SIG-M5 treated with dmso at 0.1 percent for 504 hours (cell line): ENCODE data around the gene SNX25.
"Not testable (repeated sequence)": the region's sequence is repeated elsewhere in the genome, so short reads cannot be mapped to it uniquely, and the experiment has no call there.

Experiments used
- DNase-seq: peaks from one replicate; lab custom pipeline; 2025; ENCODE audit not compliant: unreplicated experiment; lab: John Stamatoyannopoulos, UW

SNX25 gene

GRCh38 chr4:185229021-185229818, 19.8 kb downstream of the SNX25 start:
- DNase-seq, result no peak

DNA sequence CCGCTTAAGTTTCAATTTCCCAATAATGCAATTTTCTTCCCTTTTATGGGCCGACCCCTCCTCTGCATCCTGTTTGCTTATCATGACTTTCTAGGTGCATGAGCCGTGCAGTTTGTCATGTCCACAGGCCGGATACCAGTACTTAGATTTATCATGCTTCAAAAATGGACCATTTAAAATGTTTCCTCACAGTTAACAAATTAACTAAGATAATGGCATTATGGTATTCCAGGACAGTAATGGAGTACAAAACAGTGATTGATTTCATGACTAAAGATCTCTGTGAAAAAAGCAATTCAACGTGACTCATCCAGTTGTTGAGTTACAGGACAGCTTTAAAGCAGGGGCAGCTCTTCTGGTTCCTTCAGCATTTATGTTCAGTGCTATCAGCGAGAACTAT, 23.0 kb downstream of the SNX25 start:
- no peak for DNase-seq

DNA sequence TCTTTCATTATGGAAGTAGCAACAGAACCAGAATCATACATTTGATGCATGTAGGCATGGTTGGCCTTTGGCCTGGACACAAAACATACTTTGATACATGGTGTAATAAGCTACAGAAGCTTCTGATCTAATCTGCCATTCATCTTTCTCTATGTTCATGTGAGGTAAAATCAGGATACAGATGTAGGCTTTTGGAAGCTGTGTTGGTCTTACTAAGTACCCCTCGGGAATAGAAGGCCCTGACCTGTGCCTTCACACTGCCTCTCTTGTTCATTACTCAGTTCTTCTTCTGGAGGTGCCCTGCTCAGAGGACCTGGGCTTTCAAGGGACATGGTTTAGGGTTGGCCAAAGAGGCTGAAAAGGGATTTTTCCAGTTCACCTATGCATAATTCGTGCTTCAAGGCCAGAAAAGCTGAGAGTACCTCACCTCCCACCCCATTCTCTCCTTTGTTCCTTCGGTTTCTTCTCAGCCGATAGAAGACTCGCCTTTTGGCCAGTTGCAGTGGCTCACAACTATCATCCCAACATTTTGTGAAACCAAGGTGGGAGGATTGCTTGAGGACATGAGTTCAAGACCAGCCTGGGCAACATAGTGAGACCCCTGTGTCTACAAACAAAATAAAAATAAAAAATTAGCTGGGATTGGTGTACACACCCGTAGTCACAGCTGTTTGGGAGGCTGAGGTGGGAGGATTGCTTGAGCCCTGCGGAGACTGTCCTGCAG, 25.9 kb downstream of the SNX25 start:
- no peak for DNase-seq

DNA sequence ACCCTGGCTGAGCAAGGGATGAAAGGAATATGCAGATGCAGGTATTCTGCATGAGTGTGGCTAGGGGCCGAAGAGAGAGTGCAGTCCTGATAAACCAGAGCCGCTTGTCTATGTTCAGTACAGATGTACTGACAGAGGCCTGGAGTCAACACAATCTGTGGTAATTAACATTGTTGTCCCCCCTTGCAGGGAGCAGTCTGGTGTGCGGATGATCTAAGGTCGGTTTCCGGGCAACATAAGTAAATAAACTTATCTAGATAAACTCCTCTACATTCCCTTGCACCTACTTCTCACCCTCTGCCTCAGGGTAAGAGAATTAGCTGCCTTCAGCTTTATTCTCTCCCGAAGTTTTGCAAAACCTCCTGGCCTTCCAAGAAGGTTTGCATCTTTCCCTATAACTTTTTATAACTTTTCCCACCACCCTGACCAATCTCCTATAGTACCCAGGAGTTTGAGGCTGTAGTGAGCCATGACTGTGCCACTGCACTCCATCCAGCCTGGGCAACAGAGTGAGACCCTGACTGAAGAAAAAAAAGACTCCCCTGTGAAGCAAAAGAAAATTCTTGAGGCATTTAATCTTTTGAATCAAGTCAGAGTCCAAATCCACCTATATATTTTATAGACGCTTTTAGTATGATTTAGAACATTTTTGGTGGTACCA, 26.6 kb downstream of the SNX25 start:
- no peak for DNase-seq

DNA sequence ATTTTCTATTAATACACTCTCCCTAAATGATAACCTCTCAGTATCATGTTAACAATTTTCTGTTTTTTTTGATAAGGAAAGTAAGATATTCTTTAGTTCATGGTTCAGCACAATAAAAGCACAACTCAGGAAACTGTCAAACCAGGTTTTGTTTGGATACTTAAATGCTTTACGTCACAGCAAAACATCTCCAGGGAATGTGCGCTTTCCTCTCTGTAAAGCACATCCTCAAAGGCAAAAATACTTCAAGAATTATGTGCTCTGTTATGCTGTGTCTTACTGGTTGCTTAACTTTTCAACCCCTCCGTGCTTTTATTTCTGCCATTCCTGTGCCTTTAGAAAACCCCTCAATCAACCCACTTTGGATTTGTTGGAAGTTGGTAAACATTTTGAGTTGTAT, 27.8 kb downstream of the SNX25 start:
- DNase-seq, result no peak

GRCh38 chr4:185238215-185238681, 28.9 kb downstream of the SNX25 start:
- DNase-seq, result no peak

DNA sequence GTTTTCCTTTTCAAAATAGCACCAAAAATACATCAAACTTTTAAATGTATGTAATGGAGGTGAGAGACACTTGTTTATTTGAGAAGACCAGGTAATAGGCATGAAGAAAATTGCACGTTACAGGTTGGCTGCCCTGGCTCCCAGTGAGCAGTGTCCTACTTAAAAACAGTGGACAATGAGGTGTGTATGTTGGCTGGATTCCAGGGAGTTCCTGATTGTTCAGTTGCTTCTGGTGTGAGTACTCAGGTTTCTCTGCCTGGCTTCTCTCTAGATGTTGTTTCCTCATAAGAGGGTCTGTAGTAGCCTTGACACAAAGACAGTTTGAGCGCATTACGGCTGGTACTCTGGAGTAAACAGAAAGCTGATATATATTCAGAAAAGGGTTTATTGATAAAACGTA, 29.4 kb downstream of the SNX25 start:
- DNase-seq, result no peak

DNA sequence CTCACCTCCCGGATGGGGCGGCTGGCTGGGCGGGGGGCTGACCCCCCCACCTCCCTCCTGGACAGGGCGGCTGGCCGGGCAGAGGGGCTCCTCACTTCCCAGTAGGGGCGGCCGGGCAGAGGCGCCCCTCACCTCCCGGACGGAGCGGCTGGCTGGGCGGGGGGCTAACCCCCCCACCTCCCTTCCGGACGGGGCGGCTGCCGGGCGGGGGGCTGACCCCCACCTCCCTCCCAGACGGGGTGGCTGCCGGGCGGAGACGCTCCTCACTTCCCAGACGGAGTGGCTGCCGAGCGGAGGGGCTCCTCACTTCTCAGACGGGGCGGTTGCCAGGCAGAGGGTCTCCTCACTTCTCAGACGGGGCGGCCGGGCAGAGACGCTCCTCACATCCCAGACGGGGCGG, 31.1 kb downstream of the SNX25 start:
- not testable (repeated sequence) for DNase-seq

DNA sequence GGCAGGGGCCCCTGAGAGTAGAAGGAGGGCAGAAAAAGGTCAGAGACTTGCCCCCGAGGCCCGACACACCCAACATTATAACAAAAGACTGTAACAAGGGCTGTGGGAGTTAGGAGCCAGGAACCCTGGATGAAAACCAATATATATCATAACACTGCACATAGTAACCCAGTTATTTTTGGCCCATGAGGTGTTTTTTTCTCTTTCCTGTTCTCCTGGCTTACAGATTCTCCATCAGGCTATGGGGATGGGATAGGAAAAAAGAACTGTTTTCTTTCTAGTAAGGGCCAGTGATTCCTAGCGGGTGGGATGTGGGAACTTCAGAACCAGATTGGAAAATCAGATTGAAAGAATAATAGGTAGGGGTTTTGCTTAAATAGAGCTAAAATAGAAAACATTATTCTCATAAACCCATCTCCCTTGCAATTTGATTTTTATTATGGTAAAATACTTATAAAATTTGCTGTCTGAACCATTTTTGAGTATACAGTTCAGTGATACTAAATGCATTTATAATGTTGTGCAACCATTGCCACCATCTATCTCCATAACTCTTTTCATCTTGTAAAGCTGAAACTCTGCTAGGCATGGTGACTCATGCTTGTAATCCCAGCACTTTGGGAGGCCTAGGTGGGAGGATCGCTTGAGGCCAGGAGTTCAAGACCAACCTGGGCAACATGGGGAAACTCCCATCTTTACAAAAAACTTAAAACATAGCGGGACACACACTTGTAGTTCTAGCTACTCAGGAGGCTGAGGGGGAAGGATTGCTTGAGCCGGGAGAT, 33.5 kb downstream of the SNX25 start:
- DNase-seq, result no peak

DNA sequence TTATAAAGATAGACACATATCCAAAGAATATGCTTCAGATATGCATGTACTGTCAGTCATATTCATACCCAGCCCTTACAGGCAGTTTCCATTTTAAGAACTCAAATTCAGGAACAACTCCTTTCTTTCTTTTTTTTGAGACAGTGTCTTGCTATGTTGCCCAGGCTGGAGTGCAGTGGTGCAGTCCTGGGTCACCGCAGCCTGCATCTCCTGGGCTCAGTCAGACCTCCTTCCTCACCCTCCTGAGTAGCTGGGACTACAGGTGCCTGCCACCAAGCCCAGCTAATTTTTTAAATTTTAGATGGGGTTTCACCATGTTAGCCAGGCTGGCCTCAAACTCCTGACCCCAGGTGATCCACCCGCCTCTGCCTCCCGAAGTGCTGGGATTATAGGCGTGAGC, 34.5 kb downstream of the SNX25 start:
- DNase-seq, result no peak

GRCh38 chr4:185244763-185245162, 35.4 kb downstream of the SNX25 start:
- no peak for DNase-seq

- DNase-seq, result no peak
Observed at GRCh38 chr4:185246453-185246852, 37.1 kb downstream of the SNX25 start.

- no peak for DNase-seq
Observed at GRCh38 chr4:185247151-185247550, 37.8 kb downstream of the SNX25 start.

DNA sequence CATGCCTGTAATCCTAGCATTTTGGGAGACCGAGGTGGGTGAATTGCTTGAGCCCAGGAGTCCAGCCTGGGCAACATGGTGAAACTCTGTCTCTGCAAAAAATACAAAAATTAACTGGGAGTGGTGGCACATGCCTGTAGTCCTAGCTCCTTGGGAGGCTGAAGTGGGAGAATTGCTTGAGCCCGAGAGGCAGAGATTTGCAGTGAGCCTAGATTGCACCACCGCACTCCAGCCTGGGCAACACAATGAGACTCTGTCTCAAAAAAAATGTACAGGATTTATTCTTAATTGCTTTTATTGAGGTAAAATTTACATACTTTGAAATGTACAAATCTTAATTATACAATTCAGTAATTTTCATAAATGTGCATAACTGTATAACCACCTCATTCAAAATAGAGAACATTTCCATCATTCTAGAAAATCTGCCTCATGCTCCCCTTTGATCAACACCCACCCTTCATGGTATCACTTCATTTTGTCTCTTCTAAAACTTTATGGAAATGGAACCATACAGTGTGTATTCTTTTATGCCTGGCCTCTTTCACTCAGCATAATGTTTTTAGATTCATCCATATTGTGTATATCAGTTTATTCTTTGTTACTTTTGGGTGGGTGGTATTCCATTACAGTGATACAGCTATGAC, 39.1 kb downstream of the SNX25 start:
- no peak for DNase-seq

GRCh38 chr4:185249105-185249504, 39.7 kb downstream of the SNX25 start:
- DNase-seq, result no peak

- DNase-seq, result no peak
Observed at GRCh38 chr4:185254434-185254833, 45.0 kb downstream of the SNX25 start.

DNA sequence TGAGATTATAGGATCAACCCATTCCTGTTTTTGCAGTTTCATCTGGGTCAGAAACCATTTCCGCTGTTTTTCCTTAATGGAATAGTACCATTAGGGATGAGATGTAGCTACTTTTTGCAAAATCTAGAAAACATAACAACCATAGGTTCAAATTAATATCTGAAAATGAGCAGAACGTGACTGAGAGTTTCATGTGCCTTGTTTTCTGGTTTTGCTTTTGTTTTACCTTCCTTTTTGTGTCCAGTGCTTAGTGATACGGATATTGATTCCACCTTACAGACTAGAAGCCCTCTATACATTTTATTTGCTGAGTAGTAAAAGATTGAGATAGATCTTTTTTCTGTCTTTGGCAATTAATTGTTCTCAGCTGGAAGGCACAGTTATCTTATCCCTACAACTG, 46.5 kb downstream of the SNX25 start:
- no peak for DNase-seq

DNA sequence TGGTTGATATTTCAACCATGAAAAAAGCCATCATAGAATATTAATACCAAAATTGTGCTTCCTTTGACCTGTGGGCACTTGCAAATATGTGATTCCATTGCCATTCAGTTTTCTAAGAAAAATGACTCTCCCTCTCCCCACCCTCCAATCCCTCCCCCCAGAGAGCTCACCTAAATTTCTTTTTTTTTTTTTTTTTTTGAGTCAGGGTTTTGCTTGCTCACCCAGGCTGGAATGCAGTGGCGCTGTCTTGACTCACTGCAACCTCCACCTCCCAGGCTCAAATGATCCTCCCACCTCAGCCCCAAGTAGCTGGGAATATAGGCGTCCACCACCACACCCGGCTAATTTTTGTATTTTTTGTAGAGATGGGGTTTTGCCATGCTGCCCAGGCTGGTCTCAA, 47.0 kb downstream of the SNX25 start:
- DNase-seq, result no peak

DNA sequence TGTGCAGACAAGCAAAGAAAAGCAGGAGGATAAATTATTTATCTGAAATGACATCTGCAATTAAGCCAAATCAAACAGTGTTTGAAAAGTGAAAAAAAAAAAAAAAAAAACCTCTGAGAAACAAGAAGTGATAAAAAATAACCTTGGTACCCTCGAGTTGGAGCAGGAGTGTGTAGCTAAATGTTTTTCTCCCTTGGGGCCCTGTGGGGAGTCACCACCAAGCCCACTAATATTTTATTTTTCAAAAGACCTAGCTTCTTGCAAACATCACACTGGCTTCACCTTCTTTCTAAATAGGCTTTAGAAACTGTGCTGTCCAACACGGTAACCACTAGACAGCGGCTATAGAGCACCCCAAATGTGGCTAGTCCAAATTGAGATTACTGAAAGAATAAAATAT, 47.7 kb downstream of the SNX25 start:
- DNase-seq, result no peak

GRCh38 chr4:185257694-185258093, 48.3 kb downstream of the SNX25 start:
- DNase-seq, result no peak

GRCh38 chr4:185258741-185259140, 49.3 kb downstream of the SNX25 start:
- not testable (repeated sequence) for DNase-seq
